GM23338 (cell line): ENCODE data around the gene CNPPD1. TPM values are rescaled to one million over a fixed set of nuclear protein-coding genes. Genes with fewer than 3 reads are reported as not detected.
A peak's percentile ranks its signal among the peaks of the same experiment; 100 is the strongest.

ENCODE experiments used
- ATAC-seq: fragments of 200-7000 bp; cut with Tn5 transposase; 3 replicates; pipeline ENCODE4 v1.9.1; 2020
- DNase-seq: peaks from one replicate; pipeline ENCODE4 v3.0.0-alpha.2; 2015; ENCODE audit warnings: low spot score
- H2AFZ ChIP-seq: fragments of 200-600 bp; sonication (generic); 2 replicates; pipeline ENCODE4 v1.8.0; 2016; ENCODE audit warnings: antibody characterized with exemption, mild to moderate bottlenecking, moderate library complexity
- H3F3A ChIP-seq: fragments of 200-600 bp; sonication (generic); replicated peaks from 2 replicates; pipeline ENCODE4 v1.8.0; 2017; ENCODE audit warnings: antibody characterized with exemption, mixed run types, low read depth
- H3K27ac ChIP-seq: fragments of 200-600 bp; sonication (generic); 2 replicates; pipeline ENCODE4 v1.6.1; 2016; ENCODE audit warnings: low read depth
- H3K27me3 ChIP-seq: fragments of 200-600 bp; sonication (generic); 2 replicates; pipeline ENCODE4 v1.8.0; 2016; ENCODE audit warnings: mild to moderate bottlenecking, mixed run types, moderate library complexity; ENCODE audit not compliant: insufficient read depth
- H3K36me3 ChIP-seq: fragments of 200-600 bp; sonication (generic); 2 replicates; pipeline ENCODE4 v1.8.0; 2016; ENCODE audit warnings: mild to moderate bottlenecking; ENCODE audit not compliant: insufficient read depth
- H3K4me1 ChIP-seq: fragments of 200-600 bp; sonication (generic); 2 replicates; pipeline ENCODE4 v1.8.0; 2016; ENCODE audit warnings: mild to moderate bottlenecking, moderate library complexity; ENCODE audit not compliant: insufficient read depth
- H3K4me2 ChIP-seq: fragments of 200-600 bp; sonication (generic); 2 replicates; pipeline ENCODE4 v1.7.1; 2017; ENCODE audit warnings: mixed run types
- H3K4me3 ChIP-seq: fragments of 200-600 bp; sonication (generic); 2 replicates; pipeline ENCODE4 v1.6.1; 2016; ENCODE audit warnings: mixed run types
- H3K79me2 ChIP-seq: fragments of 200-600 bp; sonication (generic); replicated peaks from 2 replicates; pipeline ENCODE4 v1.8.0; 2017; ENCODE audit warnings: mild to moderate bottlenecking; ENCODE audit not compliant: insufficient read depth
- H3K9me2 ChIP-seq: fragments of 200-600 bp; sonication (generic); 2 replicates; pipeline ENCODE4 v1.8.0; 2017; ENCODE audit not compliant: insufficient read depth
- H4K20me1 ChIP-seq: fragments of 200-600 bp; sonication (generic); replicated peaks from 2 replicates; pipeline ENCODE4 v1.8.0; 2017; ENCODE audit warnings: mild to moderate bottlenecking; ENCODE audit not compliant: insufficient read depth
- H3K27ac Mint-ChIP-seq: 2 replicates; pipeline ENCODE4 v1.8.0; 2020; ENCODE audit warnings: inconsistent platforms, mild to moderate bottlenecking, moderate library complexity, mixed read lengths
- H3K27me3 Mint-ChIP-seq: 3 replicates; pipeline ENCODE4 v1.8.0; 2022; ENCODE audit warnings: low read depth, mild to moderate bottlenecking, moderate library complexity, mixed read lengths, inconsistent platforms; ENCODE audit not compliant: insufficient read depth, poor library complexity
- H3K36me3 Mint-ChIP-seq: 3 replicates; pipeline ENCODE4 v1.8.0; 2021; ENCODE audit warnings: low read depth, mild to moderate bottlenecking, inconsistent platforms, moderate library complexity, mixed read lengths
- H3K4me1 Mint-ChIP-seq: 3 replicates; pipeline ENCODE4 v1.8.0; 2020; ENCODE audit warnings: mild to moderate bottlenecking, inconsistent platforms, mixed read lengths
- H3K4me3 Mint-ChIP-seq: 3 replicates; pipeline ENCODE4 v1.8.0; 2021; ENCODE audit warnings: moderate library complexity, mild to moderate bottlenecking, inconsistent platforms, mixed read lengths
- H3K9me3 Mint-ChIP-seq: 3 replicates; pipeline ENCODE4 v1.8.0; 2020; ENCODE audit warnings: moderate library complexity, mild to moderate bottlenecking, inconsistent platforms, mixed read lengths
- CREB1 ChIP-seq: fragments of 250-450 bp; sonication (Bioruptor Pico); IDR thresholded peaks from 2 replicates; pipeline ENCODE4 v1.5.0; 2020; ENCODE audit warnings: low read depth, mild to moderate bottlenecking, moderate library complexity
- CTCF ChIP-seq, 2 experiments: fragments of 200-600 bp in 1 of 2; sonication (generic) in 1 of 2; conservative IDR thresholded peaks; 2 replicates each; pipeline versions ENCODE4 v1.5.1 to v1.6.1; 2016 to 2017; ENCODE audit warnings: antibody characterized with exemption in 2 of 2, low read depth in 2 of 2, mild to moderate bottlenecking in 2 of 2, moderate library complexity in 1 of 2
- EZH2 ChIP-seq: fragments of 200-600 bp; sonication (generic); IDR thresholded peaks from one replicate; pipeline ENCODE4 v1.8.0; 2017; ENCODE audit warnings: antibody characterized with exemption, mild to moderate bottlenecking, low read depth; ENCODE audit not compliant: unreplicated experiment
- EZH2phosphoT487 ChIP-seq: fragments of 200-600 bp; sonication (generic); IDR thresholded peaks from one replicate; pipeline ENCODE4 v1.8.1; 2018; ENCODE audit warnings: antibody characterized with exemption; ENCODE audit not compliant: unreplicated experiment
- JUNB ChIP-seq: IDR thresholded peaks from one replicate; pipeline ENCODE4 v1.6.1; 2016; ENCODE audit warnings: antibody characterized with exemption; ENCODE audit not compliant: unreplicated experiment
- NANOG ChIP-seq: IDR thresholded peaks from 2 replicates; pipeline ENCODE4 v1.6.1; 2016; ENCODE audit warnings: antibody characterized with exemption, borderline replicate concordance
- POLR2AphosphoS5 ChIP-seq: IDR thresholded peaks from 2 replicates; pipeline ENCODE4 v1.6.1; 2016; ENCODE audit warnings: antibody characterized with exemption, low read depth
- STAT1 ChIP-seq: IDR thresholded peaks from one replicate; pipeline ENCODE4 v1.6.1; 2016; ENCODE audit warnings: antibody characterized with exemption; ENCODE audit not compliant: unreplicated experiment
- ZNF114 ChIP-seq: fragments of 250-450 bp; sonication (Bioruptor Pico); IDR thresholded peaks from 2 replicates; pipeline ENCODE4 v1.5.0; 2020; ENCODE audit warnings: mild to moderate bottlenecking, moderate library complexity
- ZNF331 ChIP-seq: fragments of 250-450 bp; sonication (Bioruptor Pico); IDR thresholded peaks from 2 replicates; pipeline ENCODE4 v1.5.0; 2020; ENCODE audit warnings: low read depth, mild to moderate bottlenecking, moderate library complexity
- ZNF462 ChIP-seq: fragments of 250-450 bp; sonication (Bioruptor Pico); IDR thresholded peaks from 2 replicates; pipeline ENCODE4 v1.5.0; 2020; ENCODE audit warnings: mild to moderate bottlenecking, moderate library complexity
- polyA plus RNA-seq: library from polyadenylated mRNA; unstranded; fragments of >200 nt; fragmentation: Nextera tagmentation; extraction: Ambion mirVana; gene quantifications from 2 replicates; pipeline ENCODE4 v1.2.1, GENCODE V29; 2016
- total RNA-seq: library from RNA; depleted of rRNA; stranded (reverse); fragments of >200 nt; shearing (Covaris generic); gene quantifications from 2 replicates; pipeline ENCODE4 v1.2.3, GENCODE V29; 2014
- TF ChIP-seq, protein P1 (sequence below): IDR thresholded peaks from 2 replicates; pipeline ENCODE4 v1.6.1; 2016; ENCODE audit warnings: antibody characterized with exemption
- TF ChIP-seq, protein P2 (sequence below): IDR thresholded peaks from one replicate; pipeline ENCODE4 v1.6.1; 2018; ENCODE audit warnings: antibody characterized with exemption; ENCODE audit not compliant: unreplicated experiment

CNPPD1 gene
- total and polyA plus RNA-seq, 2 experiments from 2014 or later, result 18.0 to 18.2 TPM

DNA sequence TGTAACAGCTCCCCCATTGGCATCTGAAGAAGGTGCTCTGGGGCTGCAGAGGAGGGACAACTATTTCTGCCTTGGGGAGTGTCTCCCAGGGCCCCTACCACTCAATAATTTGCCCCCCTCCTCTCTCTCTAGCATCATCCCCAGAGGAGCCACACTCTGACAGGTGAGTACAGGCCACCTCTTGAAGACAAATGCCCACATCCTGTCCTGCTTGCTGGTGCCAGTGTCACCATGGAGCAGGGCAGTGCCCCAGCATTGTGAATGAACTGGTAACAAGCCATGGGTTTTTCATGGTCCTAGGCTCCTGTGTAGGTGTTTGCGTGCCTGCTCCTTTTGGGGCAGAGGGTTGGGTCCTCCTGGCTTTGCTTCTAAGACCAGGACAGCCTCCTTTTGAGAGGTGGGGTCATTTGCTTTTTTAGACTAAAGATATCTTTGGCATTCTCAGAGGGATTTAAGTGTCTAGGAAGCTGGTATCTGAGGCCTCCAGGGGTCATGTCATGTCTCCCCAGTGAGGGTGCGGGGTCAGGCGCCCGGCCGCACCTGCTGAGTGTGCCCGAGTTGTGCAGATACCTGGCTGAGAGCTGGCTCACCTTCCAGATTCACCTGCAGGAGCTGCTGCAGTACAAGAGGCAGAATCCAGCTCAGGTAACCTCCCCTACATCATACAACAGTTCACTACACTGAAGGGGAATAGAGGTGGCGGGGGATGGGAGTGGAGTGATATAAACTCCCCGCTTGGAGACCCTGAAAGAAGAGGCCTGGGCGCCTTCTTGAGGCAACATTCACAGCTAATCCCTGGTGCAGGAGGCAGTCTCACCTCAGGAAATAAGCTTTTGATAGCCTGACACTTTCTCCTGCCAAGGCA, 3.1 kb upstream of the CNPPD1 start:
- Histone ChIP-seq H2AFZ (no peak overlapping the region), H4K20me1 (no peaks in the 10 kb centered on the region; the same call in 1 of the 2 replicates), H3K4me1 (peaks cover 13% of the 10 kb centered on the region), H3K4me2 (no peak overlapping the region; the same call in 1 of the 2 replicates), H3K27me3 (no peaks in the 10 kb centered on the region), H3K36me3 (no peaks in the 10 kb centered on the region), H3K79me2 (peaks cover 7% of the 10 kb centered on the region), H3K27ac (no peak overlapping the region), H3K4me3 (no peak overlapping the region), H3K9me2 (no peaks in the 10 kb centered on the region), H3F3A (peaks cover 23% of the 10 kb centered on the region)
- ATAC-seq, result no peak
- Mint-ChIP-seq H3K9me3 (no peaks in the 10 kb centered on the region; the same call in 2 of the 3 replicates), H3K27me3 (peaks cover 10% of the 10 kb centered on the region), H3K4me3 (peak overlapping the region; percentile 94; the same call in 1 of the 3 replicates), H3K36me3 (peaks cover 30% of the 10 kb centered on the region), H3K27ac (no peak overlapping the region), H3K4me1 (peaks cover 13% of the 10 kb centered on the region; the same call in 2 of the 3 replicates)
- TF ChIP-seq, protein P1, sequence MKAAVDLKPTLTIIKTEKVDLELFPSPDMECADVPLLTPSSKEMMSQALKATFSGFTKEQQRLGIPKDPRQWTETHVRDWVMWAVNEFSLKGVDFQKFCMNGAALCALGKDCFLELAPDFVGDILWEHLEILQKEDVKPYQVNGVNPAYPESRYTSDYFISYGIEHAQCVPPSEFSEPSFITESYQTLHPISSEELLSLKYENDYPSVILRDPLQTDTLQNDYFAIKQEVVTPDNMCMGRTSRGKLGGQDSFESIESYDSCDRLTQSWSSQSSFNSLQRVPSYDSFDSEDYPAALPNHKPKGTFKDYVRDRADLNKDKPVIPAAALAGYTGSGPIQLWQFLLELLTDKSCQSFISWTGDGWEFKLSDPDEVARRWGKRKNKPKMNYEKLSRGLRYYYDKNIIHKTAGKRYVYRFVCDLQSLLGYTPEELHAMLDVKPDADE, result no peak
- TF ChIP-seq POLR2AphosphoS5 (no peak), STAT1 (no peak), EZH2 (no peak), EZH2phosphoT487 (no peak), CREB1 (CRISPR knock-in tag) (no peak), JUNB (no peak), ZNF331 (CRISPR knock-in tag) (no peak), CTCF (conservative IDR thresholded peaks at IDR 0.05; ENCODE audit: low read depth in 2 of 2) (no peak), ZNF114 (CRISPR knock-in tag) (no peak), ZNF462 (CRISPR knock-in tag) (no peak), NANOG (no peak)
- TF ChIP-seq, protein P2, sequence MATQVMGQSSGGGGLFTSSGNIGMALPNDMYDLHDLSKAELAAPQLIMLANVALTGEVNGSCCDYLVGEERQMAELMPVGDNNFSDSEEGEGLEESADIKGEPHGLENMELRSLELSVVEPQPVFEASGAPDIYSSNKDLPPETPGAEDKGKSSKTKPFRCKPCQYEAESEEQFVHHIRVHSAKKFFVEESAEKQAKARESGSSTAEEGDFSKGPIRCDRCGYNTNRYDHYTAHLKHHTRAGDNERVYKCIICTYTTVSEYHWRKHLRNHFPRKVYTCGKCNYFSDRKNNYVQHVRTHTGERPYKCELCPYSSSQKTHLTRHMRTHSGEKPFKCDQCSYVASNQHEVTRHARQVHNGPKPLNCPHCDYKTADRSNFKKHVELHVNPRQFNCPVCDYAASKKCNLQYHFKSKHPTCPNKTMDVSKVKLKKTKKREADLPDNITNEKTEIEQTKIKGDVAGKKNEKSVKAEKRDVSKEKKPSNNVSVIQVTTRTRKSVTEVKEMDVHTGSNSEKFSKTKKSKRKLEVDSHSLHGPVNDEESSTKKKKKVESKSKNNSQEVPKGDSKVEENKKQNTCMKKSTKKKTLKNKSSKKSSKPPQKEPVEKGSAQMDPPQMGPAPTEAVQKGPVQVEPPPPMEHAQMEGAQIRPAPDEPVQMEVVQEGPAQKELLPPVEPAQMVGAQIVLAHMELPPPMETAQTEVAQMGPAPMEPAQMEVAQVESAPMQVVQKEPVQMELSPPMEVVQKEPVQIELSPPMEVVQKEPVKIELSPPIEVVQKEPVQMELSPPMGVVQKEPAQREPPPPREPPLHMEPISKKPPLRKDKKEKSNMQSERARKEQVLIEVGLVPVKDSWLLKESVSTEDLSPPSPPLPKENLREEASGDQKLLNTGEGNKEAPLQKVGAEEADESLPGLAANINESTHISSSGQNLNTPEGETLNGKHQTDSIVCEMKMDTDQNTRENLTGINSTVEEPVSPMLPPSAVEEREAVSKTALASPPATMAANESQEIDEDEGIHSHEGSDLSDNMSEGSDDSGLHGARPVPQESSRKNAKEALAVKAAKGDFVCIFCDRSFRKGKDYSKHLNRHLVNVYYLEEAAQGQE, result no peak
- no peak for DNase-seq
